Neural progenitor cell (in vitro differentiated cells): ENCODE data around the gene BACE2.

Experiments
- EZH2 ChIP-seq: fragments of 200-600 bp; sonication (generic); IDR thresholded peaks from 2 replicates; pipeline ENCODE4 v1.6.1; 2017; ENCODE audit warnings: antibody characterized with exemption, mild to moderate bottlenecking, moderate library complexity
- EZH2phosphoT487 ChIP-seq: fragments of 200-600 bp; sonication (generic); IDR thresholded peaks from 2 replicates; pipeline ENCODE4 v1.6.1; 2017; ENCODE audit warnings: antibody characterized with exemption
- TF ChIP-seq, protein P1 (sequence below): fragments of 200-600 bp; sonication (generic); IDR thresholded peaks from 2 replicates; pipeline ENCODE4 v1.5.1; 2017; ENCODE audit warnings: antibody characterized with exemption, mild to moderate bottlenecking

DNA sequence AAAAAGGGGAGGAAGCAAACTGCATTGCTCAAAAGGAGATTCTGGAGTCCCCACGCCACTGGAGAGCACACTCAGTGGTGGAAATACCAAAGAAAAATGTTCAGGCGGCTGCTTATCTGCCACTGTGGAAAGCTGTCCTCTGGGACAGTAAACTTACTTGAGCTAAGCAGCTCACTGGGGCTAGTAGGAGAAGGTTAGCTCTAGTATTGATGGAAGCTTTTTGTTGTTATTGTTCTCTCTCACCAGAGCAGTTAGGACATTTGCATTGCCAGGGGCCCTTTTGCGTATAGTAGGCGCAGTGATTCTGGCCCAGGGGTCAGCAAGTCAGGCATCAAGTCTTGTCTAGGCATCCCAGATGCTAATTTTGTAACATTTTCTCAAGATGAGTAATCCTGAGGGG, 15.6 kb downstream of the BACE2 start:
- TF ChIP-seq, protein P1, sequence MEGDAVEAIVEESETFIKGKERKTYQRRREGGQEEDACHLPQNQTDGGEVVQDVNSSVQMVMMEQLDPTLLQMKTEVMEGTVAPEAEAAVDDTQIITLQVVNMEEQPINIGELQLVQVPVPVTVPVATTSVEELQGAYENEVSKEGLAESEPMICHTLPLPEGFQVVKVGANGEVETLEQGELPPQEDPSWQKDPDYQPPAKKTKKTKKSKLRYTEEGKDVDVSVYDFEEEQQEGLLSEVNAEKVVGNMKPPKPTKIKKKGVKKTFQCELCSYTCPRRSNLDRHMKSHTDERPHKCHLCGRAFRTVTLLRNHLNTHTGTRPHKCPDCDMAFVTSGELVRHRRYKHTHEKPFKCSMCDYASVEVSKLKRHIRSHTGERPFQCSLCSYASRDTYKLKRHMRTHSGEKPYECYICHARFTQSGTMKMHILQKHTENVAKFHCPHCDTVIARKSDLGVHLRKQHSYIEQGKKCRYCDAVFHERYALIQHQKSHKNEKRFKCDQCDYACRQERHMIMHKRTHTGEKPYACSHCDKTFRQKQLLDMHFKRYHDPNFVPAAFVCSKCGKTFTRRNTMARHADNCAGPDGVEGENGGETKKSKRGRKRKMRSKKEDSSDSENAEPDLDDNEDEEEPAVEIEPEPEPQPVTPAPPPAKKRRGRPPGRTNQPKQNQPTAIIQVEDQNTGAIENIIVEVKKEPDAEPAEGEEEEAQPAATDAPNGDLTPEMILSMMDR = no peak
- TF ChIP-seq EZH2phosphoT487 (no peak), EZH2 (no peak)
